Gastrocnemius medialis (tissue), 4 donors: ENCODE measurements around the gene TMCC1. TPM values are rescaled to one million over a fixed set of nuclear protein-coding genes. Genes with fewer than 3 reads are reported as not detected.

ENCODE experiments used
- ATAC-seq, 2 donors: fragments of 150-250 bp; one replicate each; pipeline ENCODE4 v1.9.1; 2016
- DNase-seq, 2 donors: peaks; one replicate each; pipeline ENCODE4 v3.0.0-alpha.2; 2019
- H3K27ac ChIP-seq, 4 donors: fragments of 200-600 bp; sonication (generic); 1 replicate in 1 of 4; 2 replicates in 3 of 4; pipeline ENCODE4 v1.5.1; 2016 to 2018; ENCODE audit warnings: mild to moderate bottlenecking in 2 of 4, moderate library complexity in 1 of 4
- H3K27me3 ChIP-seq, 3 donors: fragments of 200-600 bp; sonication (generic) in 2 of 3; 1 replicate in 1 of 3; 2 replicates in 2 of 3; pipeline versions ENCODE4 v1.5.1 to v1.6.0; 2016 to 2019; ENCODE audit warnings: mild to moderate bottlenecking in 1 of 3, moderate library complexity in 1 of 3
- H3K36me3 ChIP-seq, 2 donors: fragments of 200-600 bp; sonication (generic) in 1 of 2; one replicate each; pipeline ENCODE4 v1.5.1; 2017 to 2018
- H3K4me1 ChIP-seq, 2 donors: fragments of 200-600 bp; sonication (generic) in 1 of 2; one replicate each; pipeline ENCODE4 v1.5.1; 2016 to 2017; ENCODE audit warnings: mild to moderate bottlenecking in 2 of 2
- H3K4me3 ChIP-seq, 4 donors: fragments of 200-600 bp; sonication (generic) in 3 of 4; 1 replicate in 1 of 4; 2 replicates in 3 of 4; pipeline ENCODE4 v1.5.1; 2016 to 2019; ENCODE audit warnings: mild to moderate bottlenecking in 2 of 4
- H3K9me3 ChIP-seq, 3 donors: fragments of 200-600 bp; sonication (generic) in 2 of 3; 1 replicate in 1 of 3; 2 replicates in 2 of 3; pipeline ENCODE4 v1.5.1; 2016 to 2019
- CTCF ChIP-seq, 5 experiments: fragments of 450-650 bp in 3 of 5; fragments of 200-600 bp in 2 of 5; sonication (generic) in 2 of 5; IDR thresholded peaks in 4 of 5; conservative IDR thresholded peaks in 1 of 5; 1 replicate in 4 of 5; 2 replicates in 1 of 5; pipeline ENCODE4 v1.5.1; 2016 to 2019; ENCODE audit warnings: antibody characterized with exemption in 5 of 5, mild to moderate bottlenecking in 3 of 5, moderate library complexity in 3 of 5
- POLR2A ChIP-seq, 2 donors: fragments of 450-650 bp; IDR thresholded peaks; one replicate each; pipeline ENCODE4 v1.6.1; 2017; ENCODE audit warnings: antibody characterized with exemption in 2 of 2, mild to moderate bottlenecking in 2 of 2, moderate library complexity in 2 of 2
- in situ Hi-C, 4 donors: fragments of 200-750 bp; cut with MboI; loops; one replicate each; pipeline versions ENCODE4 v1.15.0 to v1.8.0; 2017; ENCODE audit warnings: low sequenced_read_pairs in 4 of 4
- intact Hi-C: fragments of 100-400 bp; cut with DNase I; formaldehyde crosslinking; loops from one replicate; pipeline ENCODE4 v1.15.1; 2023; ENCODE audit warnings: low total_unique reads
- total RNA-seq, 4 donors: library from RNA; depleted of rRNA; stranded (reverse); fragments of >200 nt; gene quantifications; one replicate each; pipeline versions ENCODE4 v1.1.0 to v1.2.3, GENCODE V29; 2016

TMCC1 gene
- total RNA-seq, result 10 to 100 TPM; 18.8 to 24.7 (median 20.2) TPM

GRCh38 chr3:129893581-129894070 is at the start of gene TMCC1:
TSS of gene TMCC1 (minus strand) at chr3:129893711.
- peak; percentile 85 to 86 for ATAC-seq
- no peaks in the 10 kb centered on the region for H3K36me3 ChIP-seq
- intact Hi-C loops, result loop anchor here (5.0 kb wide), 3 partner anchors 36 to 241 kb away; no protein-coding TSS in a partner anchor
- in situ Hi-C loops, result no loop called here
- DNase-seq, result peak; percentile 74 to 79
- H3K27ac ChIP-seq, result peak within 1 kb of the TSS; percentile 97 to 98 (median 97)
- TF ChIP-seq CTCF (IDR thresholded peaks at IDR 0.05 in 4 of 5, conservative IDR thresholded peaks at IDR 0.05 in 1 of 5), result no peak
- TF ChIP-seq POLR2A (IDR thresholded peaks at IDR 0.05), result peak in 1 of 2 donors; percentile 47
- peaks cover 43 to 46% of the 10 kb centered on the region in 2 donors for H3K4me1 ChIP-seq
- H3K27me3 ChIP-seq, result no peaks in the 10 kb centered on the region
- H3K9me3 ChIP-seq, result no peaks in the 10 kb centered on the region
- peak within 1 kb of the TSS; percentile 92 to 97 (median 96) for H3K4me3 ChIP-seq

- in situ Hi-C loops (loop anchor here in 3 of 4 donors (25.0 kb wide), 1 partner anchor 456 kb away; no protein-coding TSS in a partner anchor), intact Hi-C loops (loop anchor here (10.0 kb wide), 1 partner anchor 162 kb away; no protein-coding TSS in a partner anchor)
- DNase-seq (no peak), ATAC-seq (no peak)
- no peaks in the 10 kb centered on the region for H3K9me3 ChIP-seq
- peaks cover 0 to 4% (median 0%) of the 10 kb centered on the region in 3 donors for H3K27me3 ChIP-seq
- H3K4me3 ChIP-seq, result no peak overlapping the region
- H3K4me1 ChIP-seq, result no peaks in the 10 kb centered on the region
- TF ChIP-seq CTCF (IDR thresholded peaks at IDR 0.05 in 4 of 5, conservative IDR thresholded peaks at IDR 0.05 in 1 of 5) (no peak), POLR2A (IDR thresholded peaks at IDR 0.05) (no peak)
- H3K36me3 ChIP-seq, result no peaks in the 10 kb centered on the region
- H3K27ac ChIP-seq, result no peak overlapping the region
Observed at GRCh38 chr3:129943020-129943419, 49.5 kb upstream of the TMCC1 start.

- no peaks in the 10 kb centered on the region for H3K4me1 ChIP-seq
- H3K27me3 ChIP-seq, result peaks cover 0 to 4% (median 0%) of the 10 kb centered on the region in 3 donors
- intact Hi-C loops, result loop anchor here (10.0 kb wide), 1 partner anchor 163 kb away; no protein-coding TSS in a partner anchor
- ATAC-seq, result no peak
- no peak overlapping the region for H3K27ac ChIP-seq
- DNase-seq, result peak; percentile 18
- H3K4me3 ChIP-seq, result no peak overlapping the region
- H3K36me3 ChIP-seq, result no peaks in the 10 kb centered on the region
- H3K9me3 ChIP-seq, result no peaks in the 10 kb centered on the region
- no peak for TF ChIP-seq POLR2A (IDR thresholded peaks at IDR 0.05)
- TF ChIP-seq CTCF (IDR thresholded peaks at IDR 0.05 in 4 of 5, conservative IDR thresholded peaks at IDR 0.05 in 1 of 5), result peak; percentile 32 to 60 (median 50)
- in situ Hi-C loops, result loop anchor here in 3 of 4 donors (25.0 kb wide), 1 partner anchor 455 kb away; no protein-coding TSS in a partner anchor
Observed at GRCh38 chr3:129942296-129942695, 48.8 kb upstream of the TMCC1 start.

- no peaks in the 10 kb centered on the region for H3K9me3 ChIP-seq
- H3K36me3 ChIP-seq, result no peaks in the 10 kb centered on the region
- TF ChIP-seq POLR2A (IDR thresholded peaks at IDR 0.05) (no peak), CTCF (IDR thresholded peaks at IDR 0.05 in 4 of 5, conservative IDR thresholded peaks at IDR 0.05 in 1 of 5) (no peak)
- H3K4me1 ChIP-seq, result no peaks in the 10 kb centered on the region
- H3K4me3 ChIP-seq, result no peak overlapping the region
- H3K27ac ChIP-seq, result no peak overlapping the region
- DNase-seq, result no peak
- in situ Hi-C loops, result loop anchor here in 3 of 4 donors (25.0 kb wide), 1 partner anchor 453 kb away; no protein-coding TSS in a partner anchor
- no peak for ATAC-seq
- no peaks in the 10 kb centered on the region for H3K27me3 ChIP-seq
- intact Hi-C loops, result loop anchor here (10.0 kb wide), 1 partner anchor 165 kb away; no protein-coding TSS in a partner anchor
Observed at GRCh38 chr3:129940086-129940485, 46.6 kb upstream of the TMCC1 start.
